Measurements from ENCODE around the gene ARL10. TPM values are rescaled to one million over a fixed set of nuclear protein-coding genes. Genes with fewer than 3 reads are reported as not detected.

ARL10 gene
- total RNA-seq, 1 donor from 2014 or later = 14.3 TPM

- H3K9me3 Mint-ChIP-seq (ENCODE audit: unreplicated experiment) = peaks cover 8% of the 10 kb centered on the region
- peaks cover 2% of the 10 kb centered on the region for H3K36me3 Mint-ChIP-seq (ENCODE audit: low read depth, unreplicated experiment)
- H3K4me1 Mint-ChIP-seq (ENCODE audit: low read depth, unreplicated experiment) = peaks cover 25% of the 10 kb centered on the region
- Histone ChIP-seq H3K9me3 (ENCODE audit: insufficient read depth, low read depth, low read length) (peaks cover 2% of the 10 kb centered on the region), H3K27ac (ENCODE audit: low read depth, low read length) (peak within 1 kb of the TSS; percentile 72), H3K9ac (ENCODE audit: low read length) (peak within 1 kb of the TSS; percentile 90), H3K4me1 (ENCODE audit: insufficient read depth, low read length) (peaks cover 11% of the 10 kb centered on the region), H3K79me2 (ENCODE audit: insufficient read depth, low read length) (peaks cover 28% of the 10 kb centered on the region), H4K20me1 (ENCODE audit: insufficient read depth, low read length) (peaks cover 39% of the 10 kb centered on the region), H3K36me3 (ENCODE audit: insufficient read depth, low read length) (no peaks in the 10 kb centered on the region), H3K4me2 (ENCODE audit: low read length) (peak within 1 kb of the TSS; percentile 93), H3K4me3 (ENCODE audit: insufficient read depth, low read depth, low read length) (peak within 1 kb of the TSS; percentile 75), H3K27me3 (ENCODE audit: insufficient read depth, low read length) (peaks cover 2% of the 10 kb centered on the region), H2AFZ (ENCODE audit: low read depth, low read length) (peak within 1 kb of the TSS; percentile 96)
- peaks cover 7% of the 10 kb centered on the region for H3K27me3 Mint-ChIP-seq (ENCODE audit: low read depth, unreplicated experiment)
- TF ChIP-seq EZH2 (IDR thresholded peaks at IDR 0.05; ENCODE audit: insufficient read depth, low read length) (no peak), CTCF (IDR thresholded peaks at IDR 0.05; ENCODE audit: insufficient read depth, low read depth, low read length) (peak; percentile 10)
- peak within 1 kb of the TSS; percentile 68 for H3K27ac Mint-ChIP-seq (ENCODE audit: unreplicated experiment)
- peak within 1 kb of the TSS; percentile 86 for H3K4me3 Mint-ChIP-seq (ENCODE audit: unreplicated experiment)
- FAIRE-seq (no peak), DNase-seq (ENCODE audit: low read depth) (peak; percentile 56)
These were observed 51.0 kb downstream of the ARL10 start, which contains the start of gene CLTB for GRCh38 chr5:176415952-176416924. Gene CLTB (minus strand): TSS chr5:176416539. CDS start chr5:176416363, 176 bp downstream.

- peaks cover 5% of the 10 kb centered on the region for H3K27me3 ChIP-seq (ENCODE audit: insufficient read depth, low read length)
- peaks cover 2% of the 10 kb centered on the region for H3K36me3 Mint-ChIP-seq (ENCODE audit: low read depth, unreplicated experiment)
- TF ChIP-seq CTCF (IDR thresholded peaks at IDR 0.05; ENCODE audit: insufficient read depth, low read depth, low read length) = no peak
- no peak for TF ChIP-seq EZH2 (IDR thresholded peaks at IDR 0.05; ENCODE audit: insufficient read depth, low read length)
- peaks cover 22% of the 10 kb centered on the region for H3K4me1 Mint-ChIP-seq (ENCODE audit: low read depth, unreplicated experiment)
- H3K4me3 Mint-ChIP-seq (ENCODE audit: unreplicated experiment) = peak overlapping the region; percentile 80
- peak overlapping the region; percentile 68 for H3K27ac Mint-ChIP-seq (ENCODE audit: unreplicated experiment)
- H3K9ac ChIP-seq (ENCODE audit: low read length) = peak overlapping the region; percentile 55
- H3K36me3 ChIP-seq (ENCODE audit: insufficient read depth, low read length) = no peaks in the 10 kb centered on the region
- peak overlapping the region; percentile 89 for H2AFZ ChIP-seq (ENCODE audit: low read depth, low read length)
- H3K9me3 ChIP-seq (ENCODE audit: insufficient read depth, low read depth, low read length) = peaks cover 3% of the 10 kb centered on the region
- no peak for FAIRE-seq
- H3K4me3 ChIP-seq (ENCODE audit: insufficient read depth, low read depth, low read length) = peak overlapping the region; percentile 75
- H3K4me2 ChIP-seq (ENCODE audit: low read length) = peak overlapping the region; percentile 93
- H3K79me2 ChIP-seq (ENCODE audit: insufficient read depth, low read length) = peaks cover 28% of the 10 kb centered on the region
- DNase-seq (ENCODE audit: low read depth) = no peak
- peaks cover 10% of the 10 kb centered on the region for H3K27me3 Mint-ChIP-seq (ENCODE audit: low read depth, unreplicated experiment)
- peaks cover 11% of the 10 kb centered on the region for H3K4me1 ChIP-seq (ENCODE audit: insufficient read depth, low read length)
- H3K27ac ChIP-seq (ENCODE audit: low read depth, low read length) = no peak overlapping the region
- H3K9me3 Mint-ChIP-seq (ENCODE audit: unreplicated experiment) = peaks cover 13% of the 10 kb centered on the region
- H4K20me1 ChIP-seq (ENCODE audit: insufficient read depth, low read length) = peaks cover 35% of the 10 kb centered on the region
These were observed 51.7 kb downstream of the ARL10 start for GRCh38 chr5:176416965-176417364.

Data from astrocyte (in vitro differentiated cells and primary cell).